ENCODE data around the gene PLCH2. TPM values are rescaled to one million over a fixed set of nuclear protein-coding genes. Genes with fewer than 3 reads are reported as not detected.

PLCH2 gene
- total RNA-seq, 2 experiments from 2014 or later, result 2.9 to 6.0 TPM

DNA sequence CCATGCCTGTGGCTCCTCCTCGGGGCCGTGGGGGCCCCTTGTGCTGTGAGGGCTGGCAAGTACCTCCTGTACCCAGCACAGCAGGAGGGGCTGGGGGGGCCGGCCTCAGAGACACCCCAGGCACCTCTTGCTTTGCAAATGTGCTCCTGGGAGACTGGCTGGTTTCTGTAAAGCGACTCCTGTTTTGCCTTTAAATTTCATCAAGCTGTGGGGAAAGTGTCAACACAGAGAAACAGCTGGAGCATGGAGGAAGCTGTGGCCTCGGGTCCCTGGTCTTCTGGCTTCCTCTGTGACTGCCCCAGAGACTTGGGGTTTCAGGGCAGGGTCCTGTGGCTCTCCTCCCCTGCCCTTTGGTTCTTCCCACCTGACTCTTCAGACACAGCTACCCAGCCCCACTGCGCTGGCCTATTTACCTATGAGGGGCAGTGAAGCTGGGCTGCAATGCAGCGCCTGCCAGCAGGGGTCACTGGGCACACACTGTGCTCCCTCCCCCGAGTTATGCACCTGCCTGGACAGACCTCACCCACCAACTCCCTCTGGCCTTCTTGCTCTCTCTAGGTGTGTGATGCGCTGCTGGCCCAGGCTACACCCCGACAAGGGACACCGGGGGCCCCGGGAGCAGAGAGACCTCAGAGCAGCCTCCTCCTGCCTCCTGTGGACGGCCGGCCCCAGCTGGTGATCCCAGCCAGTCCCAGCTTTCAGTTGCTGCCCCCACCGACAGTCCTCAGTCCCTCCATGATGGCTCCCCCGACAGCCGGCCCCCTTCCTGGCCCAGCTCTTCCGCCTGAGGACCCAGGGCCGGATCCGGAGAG, 46.1 kb upstream of the PLCH2 start:
- intact Hi-C loops (cut with micrococcal nuclease), result no loop called here
- H3K27me3 Mint-ChIP-seq, result no peaks in the 10 kb centered on the region
- ATAC-seq, result peak; percentile 66

GRCh38 chr1:2430592-2430973, 45.5 kb upstream of the PLCH2 start:
- H3K36me3 Mint-ChIP-seq (ENCODE audit: low read depth), result no peaks in the 10 kb centered on the region
- CTCF ChIA-PET, result interaction anchor here (1.1 to 1.8 kb wide), 4 partner anchors 9 to 100 kb away, joined by 3 to 7 read pairs (median 4); partner anchors contain the start of gene PANK4
- intact Hi-C loops (cut with micrococcal nuclease), result no loop called here
- H3K4me1 Mint-ChIP-seq (ENCODE audit: low read depth), result no peaks in the 10 kb centered on the region
- DNase-seq, result no peak
- peaks cover 2% of the 10 kb centered on the region for H3K9me3 Mint-ChIP-seq
- H3K27ac Mint-ChIP-seq, result no peak overlapping the region
- H3K4me3 Mint-ChIP-seq, result no peak overlapping the region
- POLR2A ChIA-PET, result interaction anchor here (0.5 to 1.7 kb wide), 3 partner anchors 13 to 194 kb away, joined by 3 to 5 read pairs (median 4); partner anchors contain the start of gene TNFRSF14
- no peak for TF ChIP-seq CTCF (IDR thresholded peaks at IDR 0.05)
- no peaks in the 10 kb centered on the region for H3K27me3 Mint-ChIP-seq
- no peak for ATAC-seq

More for the DNA sequence above, 46.1 kb upstream of the PLCH2 start:
- no peaks in the 10 kb centered on the region for H3K36me3 Mint-ChIP-seq (ENCODE audit: low read depth)
- peaks cover 2% of the 10 kb centered on the region for H3K9me3 Mint-ChIP-seq
- CTCF ChIA-PET, result interaction anchor here (0.7 to 1.8 kb wide), 9 partner anchors 9 to 118 kb away, joined by 3 to 7 read pairs (median 3); partner anchors contain the start of gene PANK4
- POLR2A ChIA-PET, result interaction anchor here (0.5 to 1.7 kb wide), 4 partner anchors 10 to 193 kb away, joined by 3 to 5 read pairs (median 4); partner anchors contain the start of gene TNFRSF14
- no peaks in the 10 kb centered on the region for H3K4me1 Mint-ChIP-seq (ENCODE audit: low read depth)
- no peak overlapping the region for H3K4me3 Mint-ChIP-seq
- DNase-seq, result peak; percentile 58
- no peak overlapping the region for H3K27ac Mint-ChIP-seq
- peak; percentile 50 for TF ChIP-seq CTCF (IDR thresholded peaks at IDR 0.05)

GRCh38 chr1:2431103-2431502, 45.0 kb upstream of the PLCH2 start:
- TF ChIP-seq CTCF (IDR thresholded peaks at IDR 0.05), result no peak
- Mint-ChIP-seq H3K4me1 (ENCODE audit: low read depth) (no peaks in the 10 kb centered on the region), H3K4me3 (no peak overlapping the region), H3K9me3 (peaks cover 2% of the 10 kb centered on the region), H3K27ac (no peak overlapping the region), H3K36me3 (ENCODE audit: low read depth) (no peaks in the 10 kb centered on the region), H3K27me3 (no peaks in the 10 kb centered on the region)
- ATAC-seq (no peak), DNase-seq (no peak)
- intact Hi-C loops (cut with micrococcal nuclease), result no loop called here
- CTCF ChIA-PET, result interaction anchor here (1.1 to 1.8 kb wide), 4 partner anchors 10 to 114 kb away, joined by 3 to 7 read pairs (median 4); partner anchors contain the start of gene PANK4
- POLR2A ChIA-PET, result interaction anchor here (1.6 kb wide), 1 partner anchor 125 kb away, joined by 4 read pairs; the partner anchor contains the start of gene TNFRSF14

- ChIA-PET POLR2A (interaction anchor here (1.6 kb wide), 1 partner anchor 124 kb away, joined by 4 read pairs; the partner anchor contains the start of gene TNFRSF14), CTCF (interaction anchor here (1.1 kb wide), 2 partner anchors 10 to 114 kb away, joined by 3 read pairs; no protein-coding TSS in a partner anchor)
- intact Hi-C loops (cut with micrococcal nuclease), result no loop called here
- DNase-seq (no peak), ATAC-seq (no peak)
- no peak for TF ChIP-seq CTCF (IDR thresholded peaks at IDR 0.05)
- H3K4me1 Mint-ChIP-seq (ENCODE audit: low read depth), result no peaks in the 10 kb centered on the region
- no peaks in the 10 kb centered on the region for H3K36me3 Mint-ChIP-seq (ENCODE audit: low read depth)
- H3K27me3 Mint-ChIP-seq, result no peaks in the 10 kb centered on the region
- H3K27ac Mint-ChIP-seq, result no peak overlapping the region
- peaks cover 2% of the 10 kb centered on the region for H3K9me3 Mint-ChIP-seq
- no peak overlapping the region for H3K4me3 Mint-ChIP-seq
These were observed 44.6 kb upstream of the PLCH2 start for GRCh38 chr1:2431518-2431917.

DNA sequence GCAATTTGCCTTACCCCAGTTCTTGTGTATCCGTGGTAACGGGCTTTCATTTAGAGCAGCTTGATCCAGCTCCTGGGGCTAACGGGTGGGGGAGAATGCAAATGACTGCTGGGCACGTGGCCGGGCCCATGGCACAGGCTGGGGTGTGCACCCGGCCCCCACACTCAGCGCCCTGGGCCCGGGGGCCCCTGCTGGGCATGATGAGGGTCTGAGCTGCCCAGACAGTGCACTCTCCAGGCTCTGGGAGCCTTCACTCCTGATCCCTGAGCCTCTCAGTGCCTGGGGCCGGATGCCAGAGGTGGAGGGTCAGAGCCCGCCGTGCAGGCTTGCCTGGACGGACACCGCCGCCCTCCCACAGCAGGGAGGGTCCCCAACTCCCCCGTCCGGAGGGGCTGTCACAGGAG, 43.6 kb upstream of the PLCH2 start:
- ChIA-PET CTCF (no interaction called here), POLR2A (no interaction called here)
- Mint-ChIP-seq H3K27ac (no peak overlapping the region), H3K9me3 (peaks cover 2% of the 10 kb centered on the region), H3K27me3 (no peaks in the 10 kb centered on the region), H3K4me3 (no peak overlapping the region), H3K36me3 (ENCODE audit: low read depth) (no peaks in the 10 kb centered on the region), H3K4me1 (ENCODE audit: low read depth) (no peaks in the 10 kb centered on the region)
- DNase-seq (no peak), ATAC-seq (no peak)
- intact Hi-C loops (cut with micrococcal nuclease), result no loop called here
- no peak for TF ChIP-seq CTCF (IDR thresholded peaks at IDR 0.05)
